Keratinocyte (primary cell): ENCODE data around the gene RBFOX1. TPM values are rescaled to one million over a fixed set of nuclear protein-coding genes. Genes with fewer than 3 reads are reported as not detected.

Experiments
- DNase-seq: peaks from one replicate; pipeline ENCODE4 v3.0.0-alpha.2; 2011; ENCODE audit warnings: low read depth, missing footprints, low spot score
- FAIRE-seq: peaks from 2 replicates; lab custom pipeline; 2011; peaks lifted over from hg19 to GRCh38; lab: Jason Lieb, UNC
- H2AFZ ChIP-seq: 2 replicates; pipeline ENCODE4 v1.6.0; 2012; ENCODE audit warnings: low read length, control low read depth, inconsistent platforms; ENCODE audit not compliant: control insufficient read depth
- H3K27ac ChIP-seq: 2 replicates; pipeline ENCODE4 v1.5.1; 2011; ENCODE audit warnings: low read length; ENCODE audit not compliant: control insufficient read depth, insufficient read depth
- H3K27me3 ChIP-seq: 3 replicates; pipeline ENCODE4 v1.6.0; 2011; ENCODE audit warnings: low read length; ENCODE audit not compliant: control insufficient read depth, insufficient read depth; ENCODE audit errors: extremely low read depth
- H3K36me3 ChIP-seq, 2 experiments: 2 replicates in 1 of 2; 3 replicates in 1 of 2; pipeline ENCODE4 v1.5.1; 2011; ENCODE audit warnings: low read length in 2 of 2, mild to moderate bottlenecking in 1 of 2; ENCODE audit not compliant: control insufficient read depth in 2 of 2, insufficient read depth in 2 of 2; ENCODE audit errors: extremely low read depth in 1 of 2
- H3K4me1 ChIP-seq: 3 replicates; pipeline ENCODE4 v1.5.1; 2011; ENCODE audit warnings: low read length; ENCODE audit not compliant: control insufficient read depth, insufficient read depth; ENCODE audit errors: extremely low read depth
- H3K4me2 ChIP-seq: 3 replicates; pipeline ENCODE4 v1.6.0; 2011; ENCODE audit warnings: low read depth, low read length; ENCODE audit not compliant: control insufficient read depth, insufficient read depth; ENCODE audit errors: extremely low read depth
- H3K4me3 ChIP-seq, 3 experiments: fragments of 200-600 bp in 1 of 3; sonication (generic) in 1 of 3; 2 replicates in 2 of 3; 3 replicates in 1 of 3; pipeline ENCODE4 v1.5.1; 2011 to 2016; ENCODE audit warnings: low read length in 3 of 3, mild to moderate bottlenecking in 3 of 3, control low read depth in 2 of 3, inconsistent platforms in 1 of 3, low read depth in 1 of 3, mixed read lengths in 1 of 3, mixed run types in 1 of 3, moderate library complexity in 1 of 3; ENCODE audit not compliant: control insufficient read depth in 2 of 3, insufficient read depth in 2 of 3; ENCODE audit errors: extremely low read depth in 1 of 3
- H3K79me2 ChIP-seq: 2 replicates; pipeline ENCODE4 v1.6.0; 2012; ENCODE audit warnings: low read length; ENCODE audit not compliant: control insufficient read depth, insufficient read depth
- H3K9ac ChIP-seq: 3 replicates; pipeline ENCODE4 v1.6.0; 2011; ENCODE audit warnings: low read length; ENCODE audit not compliant: control insufficient read depth, insufficient read depth; ENCODE audit errors: extremely low read depth
- H3K9me1 ChIP-seq: 3 replicates; pipeline ENCODE4 v1.6.0; 2011; ENCODE audit warnings: low read length; ENCODE audit not compliant: control insufficient read depth, insufficient read depth; ENCODE audit errors: extremely low read depth
- H3K9me3 ChIP-seq: 2 replicates; pipeline ENCODE4 v1.5.1; 2012; ENCODE audit warnings: low read depth, low read length; ENCODE audit not compliant: control insufficient read depth
- H4K20me1 ChIP-seq: 3 replicates; pipeline ENCODE4 v1.6.0; 2011; ENCODE audit warnings: low read length; ENCODE audit not compliant: control insufficient read depth, insufficient read depth; ENCODE audit errors: extremely low read depth
- CTCF ChIP-seq, 3 experiments: IDR thresholded peaks in 1 of 3; conservative IDR thresholded peaks in 1 of 3; optimal IDR thresholded peaks in 1 of 3; 2 replicates in 2 of 3; 3 replicates in 1 of 3; pipeline versions ENCODE3 to v1.5.1; 2011; ENCODE audit warnings: low read length in 3 of 3, mild to moderate bottlenecking in 3 of 3, moderate library complexity in 2 of 3, control low read depth in 1 of 3, inconsistent platforms in 1 of 3; ENCODE audit not compliant: insufficient read depth in 2 of 3; ENCODE audit errors: extremely low read depth in 1 of 3
- EZH2 ChIP-seq: IDR thresholded peaks from one replicate; pipeline ENCODE4 v1.6.1; 2012; ENCODE audit warnings: inconsistent platforms, mild to moderate bottlenecking, low read length, moderate library complexity
- dilution Hi-C: fragments of 300-500 bp; cut with MboI; formaldehyde crosslinking; loops from one replicate; pipeline ENCODE4 v1.7.0; 2020; ENCODE audit warnings: low sequenced_read_pairs; ENCODE audit not compliant: extremely low pct_ligation_motif_present
- polyA plus RNA-seq, 5 experiments: library from polyadenylated mRNA; depleted of rRNA in 3 of 5; stranded (reverse) in 3 of 5; stranded (forward) in 1 of 5; unstranded in 1 of 5; fragments of >200 nt; gene quantifications; 1 replicate in 1 of 5; 2 replicates in 3 of 5; 3 replicates in 1 of 5; pipeline versions ENCODE4 v1.2.1 to v1.2.3, GENCODE V29; 2011 to 2012; ENCODE audit warnings: missing spikeins in 2 of 5, low read depth in 1 of 5, low replicate concordance in 1 of 5

RBFOX1 gene
- polyA plus RNA-seq, 1 donor (not counting 4 experiments of a cell fraction or from before 2014, with no cell fraction given), result not detected

- Histone ChIP-seq H4K20me1 (no peaks in the 10 kb centered on the region), H3K9me1 (no peaks in the 10 kb centered on the region), H3K79me2 (no peaks in the 10 kb centered on the region), H3K9me3 (no peaks in the 10 kb centered on the region), H3K4me3 (no peak overlapping the region), H3K36me3 (no peaks in the 10 kb centered on the region), H2AFZ (no peak overlapping the region), H3K4me2 (no peak overlapping the region), H3K4me1 (no peaks in the 10 kb centered on the region), H3K27me3 (no peaks in the 10 kb centered on the region), H3K27ac (no peak overlapping the region), H3K9ac (no peak overlapping the region)
- FAIRE-seq (no peak), DNase-seq (no peak)
- dilution Hi-C loops, result no loop called here
- TF ChIP-seq CTCF (optimal IDR thresholded peaks at IDR 0.05 in 1 of 3, IDR thresholded peaks at IDR 0.05 in 1 of 3, conservative IDR thresholded peaks at IDR 0.05 in 1 of 3; ENCODE audit: extremely low read depth in 1 of 3, insufficient read depth in 2 of 3, low read length in 3 of 3) (no peak), EZH2 (no peak)
Observed at GRCh38 chr16:7373776-7374175, 41.1 kb downstream of the RBFOX1 start.

- FAIRE-seq (no peak), DNase-seq (no peak)
- no peak for TF ChIP-seq EZH2
- no peak for TF ChIP-seq CTCF (optimal IDR thresholded peaks at IDR 0.05 in 1 of 3, IDR thresholded peaks at IDR 0.05 in 1 of 3, conservative IDR thresholded peaks at IDR 0.05 in 1 of 3; ENCODE audit: extremely low read depth in 1 of 3, insufficient read depth in 2 of 3, low read length in 3 of 3)
- H3K27ac ChIP-seq, result no peak overlapping the region
- no peak overlapping the region for H3K9ac ChIP-seq
- no peaks in the 10 kb centered on the region for H3K9me3 ChIP-seq
- H3K36me3 ChIP-seq, result no peaks in the 10 kb centered on the region
- no peak overlapping the region for H2AFZ ChIP-seq
- H3K9me1 ChIP-seq, result no peaks in the 10 kb centered on the region
- H3K4me2 ChIP-seq, result no peak overlapping the region
- no peaks in the 10 kb centered on the region for H3K79me2 ChIP-seq
- H3K4me1 ChIP-seq, result no peaks in the 10 kb centered on the region
- dilution Hi-C loops, result no loop called here
- H4K20me1 ChIP-seq, result no peaks in the 10 kb centered on the region
- H3K4me3 ChIP-seq, result no peak overlapping the region
- no peaks in the 10 kb centered on the region for H3K27me3 ChIP-seq
Observed at GRCh38 chr16:7374614-7375174, 42.0 kb downstream of the RBFOX1 start.
